Measurements from ENCODE around the gene ERBB3. TPM values are rescaled to one million over a fixed set of nuclear protein-coding genes. Genes with fewer than 3 reads are reported as not detected.

Gene ERBB3
- total and polyA plus RNA-seq, 2 of the 4 experiments (the other 2 are of a cell fraction), result 1.4 to 2.2 TPM

DNA sequence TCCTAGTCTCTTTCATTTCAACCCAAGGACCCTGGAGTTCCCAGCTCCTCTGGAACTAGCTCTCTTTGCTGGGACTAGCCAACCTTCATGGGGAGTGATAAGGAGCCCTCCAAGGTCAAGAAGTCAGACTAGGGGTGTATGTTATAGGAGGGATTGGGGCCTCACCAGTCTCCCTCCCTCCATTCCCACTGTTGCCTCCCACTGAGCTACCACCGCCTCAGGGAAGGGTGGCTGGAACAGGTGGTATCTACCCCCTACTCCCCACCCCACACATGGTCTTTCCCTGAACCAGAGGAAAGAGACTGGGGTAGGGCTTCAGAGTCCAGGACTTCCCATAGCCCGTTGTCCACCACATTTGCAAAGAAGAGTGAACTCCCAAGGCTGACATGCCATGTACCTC lies 2.4 kb downstream of the ERBB3 start:
- no peaks in the 10 kb centered on the region for H3K9me3 ChIP-seq (ENCODE audit: control insufficient read depth, insufficient read depth, low read length)
- dilution Hi-C loops (cut with HindIII; ENCODE audit: low sequenced_read_pairs, unreplicated experiment), result no loop called here
- H4K91ac ChIP-seq (ENCODE audit: insufficient read depth, low read depth, low read length), result no peak overlapping the region

More for the DNA sequence above, 2.4 kb downstream of the ERBB3 start:
- in situ Hi-C loops (cut with MboI; ENCODE audit: low sequenced_read_pairs), result no loop called here
- no TSS peak for BruUV-seq (replicated peaks)
- H2BK15ac ChIP-seq (ENCODE audit: low read depth, low read length), result no peak overlapping the region
- H3K23ac ChIP-seq (ENCODE audit: low read depth, low read length), result no peak overlapping the region
- H3K4me1 ChIP-seq (ENCODE audit: control insufficient read depth, insufficient read depth, low read length), result peaks cover 4% of the 10 kb centered on the region; the same call in 1 of the 2 replicates
- no peak overlapping the region for H2BK120ac ChIP-seq (ENCODE audit: low read depth, low read length)
- no peak overlapping the region for H3K14ac ChIP-seq (replicated peaks; ENCODE audit: low read depth, low read length)
- intact Hi-C loops (cut with micrococcal nuclease), result no loop called here
- no peak overlapping the region for H3K18ac ChIP-seq (ENCODE audit: low read depth, low read length)
- no peak for ATAC-seq (ENCODE audit: low read depth)
- TF ChIP-seq NFE2L2 (IDR thresholded peaks at IDR 0.05; ENCODE audit: low read depth, low read length) (no peak), CTCF (conservative IDR thresholded peaks at IDR 0.05; ENCODE audit: low read depth, low read length) (no peak), RAD21 (IDR thresholded peaks at IDR 0.05; ENCODE audit: low read length) (no peak), BHLHE40 (IDR thresholded peaks at IDR 0.05; ENCODE audit: low read depth, low read length) (no peak)
- no peak overlapping the region for H2AK9ac ChIP-seq (replicated peaks; ENCODE audit: low read depth, low read length, poor library complexity)
- H2BK5ac ChIP-seq (ENCODE audit: low read depth, low read length, poor library complexity, severe bottlenecking), result no peak overlapping the region
- POLR2A ChIA-PET (ENCODE audit: unreplicated experiment), result no interaction called here
- H3K36me3 ChIP-seq (ENCODE audit: control insufficient read depth, insufficient read depth, low read length), result no peaks in the 10 kb centered on the region
- peaks cover 38% of the 10 kb centered on the region for H3K27me3 ChIP-seq (ENCODE audit: control insufficient read depth, insufficient read depth, low read length)
- WGBS, 2 experiments (ENCODE audit: extremely low coverage in 2 of 2, insufficient read length in 1 of 2), result no CpG with 5 or more reads among the region's 2 CpGs
- H3K9ac ChIP-seq (ENCODE audit: low read depth, low read length), result no peak overlapping the region
- H2BK20ac ChIP-seq (ENCODE audit: low read depth, low read length), result no peak overlapping the region
- CTCF ChIA-PET, result no interaction called here
- H3K56ac ChIP-seq (ENCODE audit: extremely low read depth, insufficient read depth, low read length), result no peak overlapping the region
- H3K79me1 ChIP-seq (ENCODE audit: low read depth in 1 of 2, low read length in 2 of 2), result no peaks in the 10 kb centered on the region
- no peak overlapping the region for H3K4me2 ChIP-seq (ENCODE audit: low read depth, low read length)
- no peak overlapping the region for H3K4ac ChIP-seq (ENCODE audit: low read depth, low read length)
- no peak overlapping the region for H3K27ac ChIP-seq (ENCODE audit: insufficient read depth, low read length)
- H4K5ac ChIP-seq (ENCODE audit: low read depth, low read length), result no peak overlapping the region
- no peak for DNase-seq
- H2AFZ ChIP-seq (replicated peaks; ENCODE audit: low read length, poor library complexity), result no peak overlapping the region
- H3K9me1 ChIP-seq (ENCODE audit: insufficient read depth, low read length), result 0 out of 2 replicates have a peak, but pooled peaks cover 3% of the 10 kb centered on the region
- H2AK5ac ChIP-seq (ENCODE audit: low read depth, low read length), result no peak overlapping the region
- H3K4me3 ChIP-seq (ENCODE audit: insufficient read depth, low read depth, low read length), result no peak overlapping the region
- no peaks in the 10 kb centered on the region; the same call in 1 of the 2 replicates for H4K20me1 ChIP-seq (ENCODE audit: insufficient read depth, low read length)
- H4K8ac ChIP-seq (ENCODE audit: low read depth in 2 of 2, low read length in 2 of 2), result no peak overlapping the region

All from IMR-90 (cell line).